Astrocyte (in vitro differentiated cells and primary cell): ENCODE data around the gene PRKCE. TPM values are rescaled to one million over a fixed set of nuclear protein-coding genes. Genes with fewer than 3 reads are reported as not detected.

ENCODE experiments used
- DNase-seq: peaks from one replicate; pipeline ENCODE4 v3.0.0-alpha.2; 2010; ENCODE audit warnings: low read depth
- FAIRE-seq: peaks from 2 replicates; lab custom pipeline; 2011; peaks lifted over from hg19 to GRCh38; lab: Jason Lieb, UNC
- H2AFZ ChIP-seq: 2 replicates; pipeline ENCODE4 v1.6.0; 2012; ENCODE audit warnings: low read depth, low read length, inconsistent platforms
- H3K27ac ChIP-seq: 2 replicates; pipeline ENCODE4 v1.5.1; 2011; ENCODE audit warnings: low read depth, low read length, inconsistent platforms
- H3K27me3 ChIP-seq: 2 replicates; pipeline ENCODE4 v1.6.0; 2011; ENCODE audit warnings: low read length, inconsistent platforms; ENCODE audit not compliant: insufficient read depth
- H3K36me3 ChIP-seq: 2 replicates; pipeline ENCODE4 v1.5.1; 2011; ENCODE audit warnings: low read length, inconsistent platforms; ENCODE audit not compliant: insufficient read depth
- H3K4me1 ChIP-seq: 2 replicates; pipeline ENCODE4 v1.5.1; 2011; ENCODE audit warnings: low read length, inconsistent platforms; ENCODE audit not compliant: insufficient read depth
- H3K4me2 ChIP-seq: 2 replicates; pipeline ENCODE4 v1.6.0; 2012; ENCODE audit warnings: low read length, inconsistent platforms
- H3K4me3 ChIP-seq: 2 replicates; pipeline ENCODE4 v1.5.1; 2011; ENCODE audit warnings: low read depth, mild to moderate bottlenecking, low read length, inconsistent platforms; ENCODE audit not compliant: insufficient read depth
- H3K79me2 ChIP-seq: 2 replicates; pipeline ENCODE4 v1.6.0; 2012; ENCODE audit warnings: mild to moderate bottlenecking, low read length, inconsistent platforms; ENCODE audit not compliant: insufficient read depth
- H3K9ac ChIP-seq: 2 replicates; pipeline ENCODE4 v1.6.0; 2012; ENCODE audit warnings: mild to moderate bottlenecking, low read length, inconsistent platforms
- H3K9me3 ChIP-seq: 2 replicates; pipeline ENCODE4 v1.5.1; 2012; ENCODE audit warnings: low read depth, mild to moderate bottlenecking, low read length, inconsistent platforms; ENCODE audit not compliant: insufficient read depth
- H4K20me1 ChIP-seq: 2 replicates; pipeline ENCODE4 v1.6.0; 2012; ENCODE audit warnings: low read length, inconsistent platforms; ENCODE audit not compliant: insufficient read depth
- H3K27ac Mint-ChIP-seq: one replicate; pipeline ENCODE4 v1.8.0; 2021; ENCODE audit warnings: mild to moderate bottlenecking, mixed read lengths; ENCODE audit not compliant: unreplicated experiment
- H3K27me3 Mint-ChIP-seq: one replicate; pipeline ENCODE4 v1.8.0; 2021; ENCODE audit warnings: low read depth, mixed read lengths; ENCODE audit not compliant: unreplicated experiment
- H3K36me3 Mint-ChIP-seq: one replicate; pipeline ENCODE4 v1.8.0; 2021; ENCODE audit warnings: low read depth, mixed read lengths; ENCODE audit not compliant: unreplicated experiment
- H3K4me1 Mint-ChIP-seq: one replicate; pipeline ENCODE4 v1.8.0; 2021; ENCODE audit warnings: low read depth, mixed read lengths; ENCODE audit not compliant: unreplicated experiment
- H3K4me3 Mint-ChIP-seq: one replicate; pipeline ENCODE4 v1.8.0; 2021; ENCODE audit warnings: mild to moderate bottlenecking, moderate library complexity, mixed read lengths; ENCODE audit not compliant: unreplicated experiment
- H3K9me3 Mint-ChIP-seq: one replicate; pipeline ENCODE4 v1.8.0; 2021; ENCODE audit warnings: mild to moderate bottlenecking, mixed read lengths; ENCODE audit not compliant: unreplicated experiment
- CTCF ChIP-seq: IDR thresholded peaks from 2 replicates; pipeline ENCODE4 v1.5.1; 2011; ENCODE audit warnings: low read depth, mild to moderate bottlenecking, inconsistent platforms, low read length, moderate library complexity; ENCODE audit not compliant: insufficient read depth
- EZH2 ChIP-seq: IDR thresholded peaks from 2 replicates; pipeline ENCODE4 v1.6.1; 2012; ENCODE audit warnings: mild to moderate bottlenecking, low read length, inconsistent platforms; ENCODE audit not compliant: insufficient read depth
- total RNA-seq: library from RNA; stranded (reverse); gene quantifications from 2 replicates; pipeline ENCODE4 v1.2.1, GENCODE V29; 2021

PRKCE gene
- total RNA-seq, 1 donor from 2014 or later: 12.8 TPM

- Histone ChIP-seq H3K9me3 (no peaks in the 10 kb centered on the region), H2AFZ (no peak overlapping the region), H3K27ac (no peak overlapping the region), H3K9ac (no peak overlapping the region), H4K20me1 (peaks cover 39% of the 10 kb centered on the region), H3K36me3 (no peaks in the 10 kb centered on the region), H3K79me2 (peaks cover 4% of the 10 kb centered on the region), H3K27me3 (no peaks in the 10 kb centered on the region), H3K4me1 (peaks cover 7% of the 10 kb centered on the region), H3K4me3 (no peak overlapping the region), H3K4me2 (no peak overlapping the region)
- Mint-ChIP-seq H3K36me3 (no peaks in the 10 kb centered on the region), H3K27ac (no peak overlapping the region), H3K4me3 (no peak overlapping the region), H3K9me3 (no peaks in the 10 kb centered on the region), H3K4me1 (peaks cover 6% of the 10 kb centered on the region), H3K27me3 (no peaks in the 10 kb centered on the region)
- DNase-seq (no peak), FAIRE-seq (no peak)
- TF ChIP-seq CTCF: no peak
- TF ChIP-seq EZH2: no peak
Observed at GRCh38 chr2:45753381-45753780, 101.9 kb downstream of the PRKCE start.

- H3K9ac ChIP-seq: no peak overlapping the region
- no peak overlapping the region for H3K4me3 ChIP-seq
- DNase-seq: no peak
- no peaks in the 10 kb centered on the region for H3K9me3 ChIP-seq
- H4K20me1 ChIP-seq: peaks cover 44% of the 10 kb centered on the region
- Mint-ChIP-seq H3K4me1 (peaks cover 9% of the 10 kb centered on the region), H3K27me3 (no peaks in the 10 kb centered on the region), H3K9me3 (no peaks in the 10 kb centered on the region), H3K4me3 (no peak overlapping the region), H3K36me3 (no peaks in the 10 kb centered on the region), H3K27ac (no peak overlapping the region)
- H2AFZ ChIP-seq: no peak overlapping the region
- no peaks in the 10 kb centered on the region for H3K27me3 ChIP-seq
- peaks cover 12% of the 10 kb centered on the region for H3K4me1 ChIP-seq
- TF ChIP-seq CTCF: no peak
- no peak for TF ChIP-seq EZH2
- no peak overlapping the region for H3K27ac ChIP-seq
- H3K36me3 ChIP-seq: no peaks in the 10 kb centered on the region
- no peak for FAIRE-seq
- H3K79me2 ChIP-seq: peaks cover 4% of the 10 kb centered on the region
- H3K4me2 ChIP-seq: no peak overlapping the region
Observed at GRCh38 chr2:45754131-45755010, 102.9 kb downstream of the PRKCE start.
